ENCODE data around the gene NINL.

DNA sequence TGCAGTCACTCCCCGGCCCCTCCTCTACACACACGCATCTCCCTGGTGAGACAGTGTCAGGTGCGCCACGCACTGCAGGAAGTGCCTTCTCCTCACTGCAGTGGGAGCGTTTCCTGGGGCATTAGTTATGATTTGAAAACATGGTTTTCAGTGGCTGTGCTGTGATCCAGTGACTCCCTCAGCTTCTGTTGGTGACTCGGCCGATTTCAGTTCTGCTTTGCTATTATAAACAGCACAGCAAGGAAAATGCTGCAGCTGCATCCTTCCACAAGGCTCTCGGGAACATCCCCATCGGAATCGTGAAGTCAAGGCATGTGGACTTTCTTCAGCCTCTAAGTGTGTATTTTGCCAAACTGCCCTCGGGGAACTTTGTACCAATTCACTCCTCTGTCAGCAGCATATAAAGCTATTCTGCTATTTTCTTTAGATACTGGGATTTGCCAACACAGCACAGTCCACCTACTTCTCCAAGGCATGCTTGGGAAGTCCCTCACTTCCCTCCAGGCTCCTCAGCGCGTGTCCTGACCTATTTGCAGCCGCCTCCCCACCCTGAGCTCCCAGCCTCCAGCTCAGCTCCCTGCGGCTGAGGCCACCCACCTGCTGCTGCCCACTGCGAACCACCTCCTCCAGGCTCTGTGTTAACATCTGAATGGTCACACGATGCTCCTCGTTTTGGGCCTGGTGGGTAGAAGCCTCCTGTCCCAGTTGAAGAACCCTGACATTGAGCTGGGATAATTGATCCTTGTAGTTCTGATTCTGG, 123.4 kb downstream of the NINL start:
- TF ChIP-seq EZH2 (IDR thresholded peaks at IDR 0.05; ENCODE audit: borderline replicate concordance, low read length): no peak
- TF ChIP-seq, protein P1, sequence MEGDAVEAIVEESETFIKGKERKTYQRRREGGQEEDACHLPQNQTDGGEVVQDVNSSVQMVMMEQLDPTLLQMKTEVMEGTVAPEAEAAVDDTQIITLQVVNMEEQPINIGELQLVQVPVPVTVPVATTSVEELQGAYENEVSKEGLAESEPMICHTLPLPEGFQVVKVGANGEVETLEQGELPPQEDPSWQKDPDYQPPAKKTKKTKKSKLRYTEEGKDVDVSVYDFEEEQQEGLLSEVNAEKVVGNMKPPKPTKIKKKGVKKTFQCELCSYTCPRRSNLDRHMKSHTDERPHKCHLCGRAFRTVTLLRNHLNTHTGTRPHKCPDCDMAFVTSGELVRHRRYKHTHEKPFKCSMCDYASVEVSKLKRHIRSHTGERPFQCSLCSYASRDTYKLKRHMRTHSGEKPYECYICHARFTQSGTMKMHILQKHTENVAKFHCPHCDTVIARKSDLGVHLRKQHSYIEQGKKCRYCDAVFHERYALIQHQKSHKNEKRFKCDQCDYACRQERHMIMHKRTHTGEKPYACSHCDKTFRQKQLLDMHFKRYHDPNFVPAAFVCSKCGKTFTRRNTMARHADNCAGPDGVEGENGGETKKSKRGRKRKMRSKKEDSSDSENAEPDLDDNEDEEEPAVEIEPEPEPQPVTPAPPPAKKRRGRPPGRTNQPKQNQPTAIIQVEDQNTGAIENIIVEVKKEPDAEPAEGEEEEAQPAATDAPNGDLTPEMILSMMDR (IDR thresholded peaks at IDR 0.05; ENCODE audit: low read length): no peak

Data from OCI-LY1 (cell line).